Fibroblast of lung (primary cell): ENCODE measurements around the gene MMP15. TPM values are rescaled to one million over a fixed set of nuclear protein-coding genes. Genes with fewer than 3 reads are reported as not detected.

ENCODE experiments used
- DNase-seq, 2 donors: peaks; one replicate each; pipeline versions ENCODE4 v3.0.0 to v3.0.0-alpha.2; 2010; ENCODE audit warnings: low read depth in 2 of 2
- H2AFZ ChIP-seq: 2 replicates; pipeline ENCODE4 v1.5.1; 2012; ENCODE audit warnings: low read length, control low read depth, inconsistent platforms
- H3K27ac ChIP-seq: 2 replicates; pipeline ENCODE4 v1.5.1; 2011; ENCODE audit warnings: low read length, control low read depth; ENCODE audit not compliant: insufficient read depth
- H3K27me3 ChIP-seq: 2 replicates; pipeline ENCODE4 v1.5.1; 2011; ENCODE audit warnings: mild to moderate bottlenecking, low read length; ENCODE audit not compliant: control insufficient read depth, insufficient read depth
- H3K36me3 ChIP-seq: 2 replicates; pipeline ENCODE4 v1.5.1; 2011; ENCODE audit warnings: low read length; ENCODE audit not compliant: control insufficient read depth, insufficient read depth
- H3K4me1 ChIP-seq: 2 replicates; pipeline ENCODE4 v1.5.1; 2011; ENCODE audit warnings: low read length; ENCODE audit not compliant: control insufficient read depth, insufficient read depth; ENCODE audit errors: extremely low read depth
- H3K4me2 ChIP-seq: 2 replicates; pipeline ENCODE4 v1.5.1; 2011; ENCODE audit warnings: low read length, control low read depth; ENCODE audit not compliant: insufficient read depth; ENCODE audit errors: extremely low read depth
- H3K4me3 ChIP-seq, 4 experiments: fragments of 200-600 bp in 1 of 4; sonication (generic) in 1 of 4; replicated peaks in 1 of 4; 2 replicates each; pipeline ENCODE4 v1.5.1; 2011 to 2016; ENCODE audit warnings: low read length in 4 of 4, low read depth in 3 of 4, mild to moderate bottlenecking in 3 of 4, control low read depth in 2 of 4, inconsistent platforms in 1 of 4, mixed read lengths in 1 of 4; ENCODE audit not compliant: insufficient read depth in 1 of 4; ENCODE audit errors: control extremely low read depth in 1 of 4
- H3K79me2 ChIP-seq: 2 replicates; pipeline ENCODE4 v1.5.1; 2012; ENCODE audit warnings: mild to moderate bottlenecking, low read length, inconsistent platforms; ENCODE audit not compliant: control insufficient read depth, insufficient read depth
- H3K9ac ChIP-seq: 2 replicates; pipeline ENCODE4 v1.5.1; 2011; ENCODE audit warnings: mild to moderate bottlenecking, low read length, control low read depth; ENCODE audit not compliant: insufficient read depth
- H3K9me3 ChIP-seq: 2 replicates; pipeline ENCODE4 v1.5.1; 2012; ENCODE audit warnings: low read depth, low read length; ENCODE audit not compliant: control insufficient read depth, insufficient read depth
- H4K20me1 ChIP-seq: 2 replicates; pipeline ENCODE4 v1.5.1; 2011; ENCODE audit warnings: low read length; ENCODE audit not compliant: control insufficient read depth, insufficient read depth; ENCODE audit errors: extremely low read depth
- EZH2 ChIP-seq: IDR thresholded peaks from 2 replicates; pipeline ENCODE4 v1.5.1; 2012; ENCODE audit warnings: low read length, control low read depth, mild to moderate bottlenecking; ENCODE audit errors: missing control alignments
- polyA plus RNA-seq, 2 donors: library from polyadenylated mRNA; depleted of rRNA in 1 of 2; stranded (reverse) in 1 of 2; unstranded in 1 of 2; fragments of >200 nt; gene quantifications; 2 replicates each; pipeline ENCODE4 v1.2.1, GENCODE V29; 2011 to 2012; ENCODE audit warnings: missing spikeins in 1 of 2
- total RNA-seq: library from RNA; depleted of rRNA; stranded (reverse); fragments of >200 nt; gene quantifications from 2 replicates; pipeline ENCODE4 v1.2.1, GENCODE V29; 2014
- TF ChIP-seq, protein P1 (sequence below), 2 donors: IDR thresholded peaks in 1 of 2; conservative IDR thresholded peaks in 1 of 2; 1 replicate in 1 of 2; 2 replicates in 1 of 2; pipeline ENCODE4 v1.5.1; 2011 to 2012; ENCODE audit warnings: low read length in 2 of 2, control low read depth in 1 of 2, inconsistent platforms in 1 of 2, low read depth in 1 of 2, mild to moderate bottlenecking in 1 of 2

The MMP15 gene
- total and polyA plus RNA-seq, 2 donors (not counting 1 experiment from before 2014, with no cell fraction given) = 0.74 to 6.4 TPM

DNA sequence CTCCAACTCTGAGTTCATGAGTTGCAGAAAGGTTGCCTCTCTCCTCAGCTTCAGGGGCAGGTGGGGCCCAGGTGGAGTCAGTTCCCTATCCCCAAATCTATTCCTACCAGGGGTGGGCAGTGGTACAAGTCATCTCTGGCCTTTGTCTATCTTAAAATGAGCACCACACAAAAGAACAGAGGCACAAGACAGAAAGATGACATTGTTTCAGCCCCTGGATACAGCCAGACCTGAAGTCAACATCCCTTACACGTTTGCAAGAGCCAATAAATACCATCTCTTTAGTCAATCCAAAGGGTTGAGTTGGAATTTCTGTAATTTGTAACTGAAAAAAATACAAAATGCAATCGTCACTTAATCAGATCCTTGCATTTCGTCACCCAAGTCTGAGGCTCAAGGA is 32.2 kb downstream of the MMP15 start:
- Histone ChIP-seq H4K20me1 (no peaks in the 10 kb centered on the region), H3K79me2 (no peaks in the 10 kb centered on the region), H2AFZ (no peak overlapping the region), H3K27me3 (peaks cover 8% of the 10 kb centered on the region), H3K4me2 (no peak overlapping the region), H3K4me3 (no peak overlapping the region), H3K4me1 (no peaks in the 10 kb centered on the region), H3K9me3 (no peaks in the 10 kb centered on the region), H3K27ac (no peak overlapping the region), H3K36me3 (no peaks in the 10 kb centered on the region), H3K9ac (no peak overlapping the region)
- no peak for TF ChIP-seq EZH2
- TF ChIP-seq, protein P1, sequence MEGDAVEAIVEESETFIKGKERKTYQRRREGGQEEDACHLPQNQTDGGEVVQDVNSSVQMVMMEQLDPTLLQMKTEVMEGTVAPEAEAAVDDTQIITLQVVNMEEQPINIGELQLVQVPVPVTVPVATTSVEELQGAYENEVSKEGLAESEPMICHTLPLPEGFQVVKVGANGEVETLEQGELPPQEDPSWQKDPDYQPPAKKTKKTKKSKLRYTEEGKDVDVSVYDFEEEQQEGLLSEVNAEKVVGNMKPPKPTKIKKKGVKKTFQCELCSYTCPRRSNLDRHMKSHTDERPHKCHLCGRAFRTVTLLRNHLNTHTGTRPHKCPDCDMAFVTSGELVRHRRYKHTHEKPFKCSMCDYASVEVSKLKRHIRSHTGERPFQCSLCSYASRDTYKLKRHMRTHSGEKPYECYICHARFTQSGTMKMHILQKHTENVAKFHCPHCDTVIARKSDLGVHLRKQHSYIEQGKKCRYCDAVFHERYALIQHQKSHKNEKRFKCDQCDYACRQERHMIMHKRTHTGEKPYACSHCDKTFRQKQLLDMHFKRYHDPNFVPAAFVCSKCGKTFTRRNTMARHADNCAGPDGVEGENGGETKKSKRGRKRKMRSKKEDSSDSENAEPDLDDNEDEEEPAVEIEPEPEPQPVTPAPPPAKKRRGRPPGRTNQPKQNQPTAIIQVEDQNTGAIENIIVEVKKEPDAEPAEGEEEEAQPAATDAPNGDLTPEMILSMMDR (conservative IDR thresholded peaks at IDR 0.05 in 1 of 2, IDR thresholded peaks at IDR 0.05 in 1 of 2; ENCODE audit: low read depth in 1 of 2, low read length in 2 of 2) = no peak
- DNase-seq = no peak

- Histone ChIP-seq H2AFZ (no peak overlapping the region), H3K9me3 (no peaks in the 10 kb centered on the region), H3K9ac (no peak overlapping the region), H3K27me3 (peaks cover 4% of the 10 kb centered on the region), H3K36me3 (no peaks in the 10 kb centered on the region), H3K79me2 (no peaks in the 10 kb centered on the region), H3K27ac (no peak overlapping the region), H3K4me2 (no peak overlapping the region), H3K4me3 (no peak overlapping the region), H4K20me1 (no peaks in the 10 kb centered on the region), H3K4me1 (no peaks in the 10 kb centered on the region)
- TF ChIP-seq EZH2 = no peak
- TF ChIP-seq, protein P1 (conservative IDR thresholded peaks at IDR 0.05 in 1 of 2, IDR thresholded peaks at IDR 0.05 in 1 of 2; ENCODE audit: low read depth in 1 of 2, low read length in 2 of 2) = no peak
- DNase-seq = no peak
These were observed 37.3 kb downstream of the MMP15 start for GRCh38 chr16:58062821-58063220.

DNA sequence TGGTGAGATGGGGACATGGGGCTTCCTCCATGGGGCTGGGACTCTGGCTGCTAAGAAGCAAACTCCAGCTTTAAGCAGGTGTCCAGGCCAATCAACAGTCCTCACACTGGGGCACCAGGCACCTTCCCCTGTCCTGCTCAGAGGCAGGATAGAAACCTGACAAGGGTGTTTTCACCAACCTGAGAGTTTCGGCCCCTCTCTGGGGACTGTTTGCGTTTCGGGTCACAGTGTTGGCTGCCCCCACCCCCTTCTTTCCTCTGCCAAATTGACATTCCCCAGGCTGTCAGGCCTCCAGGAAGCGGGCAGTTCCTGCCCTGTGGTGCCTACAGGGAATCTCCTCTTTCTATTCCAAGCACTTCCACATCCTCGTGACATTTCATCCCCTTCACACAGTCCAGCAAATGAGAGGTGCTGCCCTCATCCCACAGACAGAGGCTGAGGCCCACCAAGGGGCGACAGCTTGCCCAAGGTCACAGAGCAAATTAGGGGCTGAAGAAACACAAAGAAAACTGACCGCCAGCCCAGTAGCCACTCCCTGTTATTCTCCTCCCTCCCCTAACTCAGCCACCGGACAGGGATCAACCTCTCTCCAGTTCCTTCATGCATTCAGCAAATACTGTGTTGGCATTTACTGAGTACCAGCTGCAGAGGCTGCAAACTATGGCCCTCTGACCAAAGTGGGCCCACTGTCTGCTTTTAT is 38.0 kb downstream of the MMP15 start:
- Histone ChIP-seq H3K4me1 (no peaks in the 10 kb centered on the region), H3K36me3 (no peaks in the 10 kb centered on the region), H2AFZ (no peak overlapping the region), H3K4me2 (no peak overlapping the region), H4K20me1 (no peaks in the 10 kb centered on the region), H3K4me3 (no peak overlapping the region), H3K27ac (no peak overlapping the region), H3K79me2 (no peaks in the 10 kb centered on the region), H3K9me3 (no peaks in the 10 kb centered on the region), H3K9ac (no peak overlapping the region), H3K27me3 (no peaks in the 10 kb centered on the region)
- no peak for DNase-seq
- no peak for TF ChIP-seq EZH2
- TF ChIP-seq, protein P1 (conservative IDR thresholded peaks at IDR 0.05 in 1 of 2, IDR thresholded peaks at IDR 0.05 in 1 of 2; ENCODE audit: low read depth in 1 of 2, low read length in 2 of 2) = no peak
